Activated T-cell treated with anti-CD3 and anti-CD28 coated beads for 1 hour (primary cell): ENCODE measurements around the gene HMGXB4.
A peak's percentile ranks its signal among the peaks of the same experiment; 100 is the strongest.

Source experiments
- DNase-seq: peaks from one replicate; pipeline ENCODE4 v3.0.0-alpha.2; 2020; ENCODE audit warnings: low read depth

The HMGXB4 gene

GRCh38 chr22:35258191-35258988 is 1.1 kb downstream of the HMGXB4 start:
- no peak for DNase-seq

- DNase-seq: no peak
These were observed 7.7 kb downstream of the HMGXB4 start for GRCh38 chr22:35264986-35265385.

- DNase-seq: no peak
These were observed 9.0 kb downstream of the HMGXB4 start for GRCh38 chr22:35266277-35266676.

- no peak for DNase-seq
These were observed 12.3 kb downstream of the HMGXB4 start for GRCh38 chr22:35269630-35270029.

- no peak for DNase-seq
These were observed 17.0 kb downstream of the HMGXB4 start for GRCh38 chr22:35274154-35274871.

GRCh38 chr22:35275580-35275979 is 18.3 kb downstream of the HMGXB4 start:
- DNase-seq: no peak

- no peak for DNase-seq
These were observed 18.7 kb downstream of the HMGXB4 start for GRCh38 chr22:35276019-35276418.

GRCh38 chr22:35288116-35288515 is 30.8 kb downstream of the HMGXB4 start:
- DNase-seq: no peak

- no peak for DNase-seq
These were observed 35.5 kb downstream of the HMGXB4 start for GRCh38 chr22:35292786-35293185.

GRCh38 chr22:35296051-35296450 is 38.8 kb downstream of the HMGXB4 start:
- DNase-seq: no peak

GRCh38 chr22:35299217-35299672 is 42.0 kb downstream of the HMGXB4 start:
- DNase-seq: no peak

GRCh38 chr22:35299673-35300499 is 42.6 kb downstream of the HMGXB4 start, which contains the start of gene TOM1:
Gene TOM1 (plus strand): TSS chr22:35299894. CDS start chr22:35299929, 35 bp downstream.
- peak; percentile 98 for DNase-seq

- DNase-seq: no peak
These were observed 44.1 kb downstream of the HMGXB4 start for GRCh38 chr22:35301372-35301874.

GRCh38 chr22:35303029-35303624 is 45.8 kb downstream of the HMGXB4 start:
- no peak for DNase-seq

GRCh38 chr22:35305525-35306070 is 48.3 kb downstream of the HMGXB4 start:
- no peak for DNase-seq

- DNase-seq: no peak
These were observed 49.2 kb downstream of the HMGXB4 start for GRCh38 chr22:35306350-35306967.

- DNase-seq: no peak
These were observed 50.1 kb downstream of the HMGXB4 start for GRCh38 chr22:35307372-35307771.

- DNase-seq: no peak
These were observed 50.6 kb downstream of the HMGXB4 start for GRCh38 chr22:35307892-35308291.

- DNase-seq: no peak
These were observed 51.3 kb downstream of the HMGXB4 start for GRCh38 chr22:35308480-35309021.
